H9 (cell line): ENCODE data around the gene FAM13A. TPM values are rescaled to one million over a fixed set of nuclear protein-coding genes. Genes with fewer than 3 reads are reported as not detected.

Experiments used
- DNase-seq: peaks from one replicate; pipeline ENCODE4 v3.0.0-alpha.2; 2017
- H2AFZ ChIP-seq: one replicate; pipeline ENCODE4 v1.6.1; 2013; ENCODE audit warnings: mild to moderate bottlenecking, low read length, control low read depth, moderate library complexity
- H2AK5ac ChIP-seq: 2 replicates; pipeline ENCODE4 v1.6.1; 2013; ENCODE audit warnings: low read length, control low read depth, mixed read lengths; ENCODE audit not compliant: insufficient read length
- H2BK120ac ChIP-seq: one replicate; pipeline ENCODE4 v1.6.1; 2013; ENCODE audit warnings: low read depth, mild to moderate bottlenecking, low read length, control low read depth, inconsistent platforms; ENCODE audit not compliant: poor library complexity, severe bottlenecking
- H2BK12ac ChIP-seq: 2 replicates; pipeline ENCODE4 v1.6.1; 2013; ENCODE audit warnings: low read length, control low read depth, mixed read lengths, low read depth; ENCODE audit not compliant: insufficient read length
- H2BK15ac ChIP-seq: 2 replicates; pipeline ENCODE4 v1.6.1; 2013; ENCODE audit warnings: low read depth, low read length, control low read depth
- H2BK20ac ChIP-seq: one replicate; pipeline ENCODE4 v1.6.1; 2013; ENCODE audit warnings: low read depth, mild to moderate bottlenecking, low read length, control low read depth, inconsistent platforms; ENCODE audit not compliant: poor library complexity, severe bottlenecking
- H2BK5ac ChIP-seq: 2 replicates; pipeline ENCODE4 v1.6.1; 2013; ENCODE audit warnings: low read length, control low read depth, mixed read lengths; ENCODE audit not compliant: insufficient read length
- H3K14ac ChIP-seq: 2 replicates; pipeline ENCODE4 v1.6.1; 2013; ENCODE audit warnings: low read length, control low read depth; ENCODE audit not compliant: insufficient read depth
- H3K18ac ChIP-seq: 2 replicates; pipeline ENCODE4 v1.6.1; 2013; ENCODE audit warnings: low read depth, mild to moderate bottlenecking, mixed read lengths, low read length, control low read depth; ENCODE audit not compliant: insufficient read length
- H3K23ac ChIP-seq: 2 replicates; pipeline ENCODE4 v1.6.1; 2013; ENCODE audit warnings: low read length, control low read depth, mixed read lengths, low read depth; ENCODE audit not compliant: insufficient read length
- H3K23me2 ChIP-seq: 2 replicates; pipeline ENCODE4 v1.6.1; 2013; ENCODE audit warnings: low read depth, mild to moderate bottlenecking, mixed read lengths, low read length, control low read depth; ENCODE audit not compliant: insufficient read length, poor library complexity, severe bottlenecking
- H3K27ac ChIP-seq: 2 replicates; pipeline ENCODE4 v1.5.1; 2013; ENCODE audit warnings: low read length, control low read depth, mixed read lengths, low read depth; ENCODE audit not compliant: insufficient read length
- H3K27me3 ChIP-seq: 2 replicates; pipeline ENCODE4 v1.6.1; 2013; ENCODE audit warnings: low read length, control low read depth, inconsistent platforms; ENCODE audit not compliant: insufficient read depth
- H3K4ac ChIP-seq: 2 replicates; pipeline ENCODE4 v1.6.1; 2013; ENCODE audit warnings: low read depth, mild to moderate bottlenecking, control low read depth, inconsistent platforms, low read length, moderate library complexity
- H3K4me1 ChIP-seq: 2 replicates; pipeline ENCODE4 v1.6.1; 2013; ENCODE audit warnings: low read length, control low read depth, inconsistent platforms; ENCODE audit not compliant: insufficient read depth
- H3K4me2 ChIP-seq: 2 replicates; pipeline ENCODE4 v1.6.1; 2013; ENCODE audit warnings: low read length, control low read depth, mixed read lengths; ENCODE audit not compliant: insufficient read length, insufficient read depth
- H3K56ac ChIP-seq: 2 replicates; pipeline ENCODE4 v1.6.1; 2013; ENCODE audit warnings: low read depth, mild to moderate bottlenecking, mixed read lengths, low read length, control low read depth; ENCODE audit not compliant: insufficient read length
- H3K79me1 ChIP-seq: 2 replicates; pipeline ENCODE4 v1.6.1; 2013; ENCODE audit warnings: low read depth, mild to moderate bottlenecking, moderate library complexity, low read length, control low read depth, inconsistent platforms; ENCODE audit not compliant: insufficient read depth, poor library complexity, severe bottlenecking
- H3K79me2 ChIP-seq: 2 replicates; pipeline ENCODE4 v1.6.1; 2013; ENCODE audit warnings: low read length, control low read depth, inconsistent platforms; ENCODE audit not compliant: insufficient read depth
- H3K9ac ChIP-seq: 2 replicates; pipeline ENCODE4 v1.6.1; 2013; ENCODE audit warnings: low read length, control low read depth, mixed read lengths; ENCODE audit not compliant: insufficient read length; ENCODE audit errors: extremely low read depth
- H3K9me3 ChIP-seq: one replicate; pipeline ENCODE4 v1.6.1; 2013; ENCODE audit warnings: low read depth, low read length, inconsistent platforms; ENCODE audit not compliant: control insufficient read depth
- H3T11ph ChIP-seq: one replicate; pipeline ENCODE4 v1.6.1; 2013; ENCODE audit warnings: mild to moderate bottlenecking, low read length, control low read depth, inconsistent platforms
- H4K20me1 ChIP-seq: one replicate; pipeline ENCODE4 v1.6.1; 2013; ENCODE audit not compliant: control insufficient read depth, insufficient read length, insufficient read depth
- H4K5ac ChIP-seq: 2 replicates; pipeline ENCODE4 v1.6.1; 2013; ENCODE audit warnings: low read depth, mild to moderate bottlenecking, mixed read lengths, low read length, control low read depth; ENCODE audit not compliant: insufficient read length
- H4K8ac ChIP-seq: replicated peaks from 2 replicates; pipeline ENCODE4 v1.6.1; 2013; ENCODE audit warnings: low read length, control low read depth, mixed read lengths, low read depth; ENCODE audit not compliant: insufficient read length
- H4K91ac ChIP-seq: 2 replicates; pipeline ENCODE4 v1.6.1; 2013; ENCODE audit warnings: low read depth, mild to moderate bottlenecking, moderate library complexity, mixed read lengths, low read length, control low read depth; ENCODE audit not compliant: insufficient read length
- H3K27ac Mint-ChIP-seq, 3 experiments: 2 replicates in 2 of 3; 3 replicates in 1 of 3; pipeline ENCODE4 v1.8.0; 2020 to 2021; ENCODE audit warnings: mixed read lengths in 3 of 3, mild to moderate bottlenecking in 1 of 3, moderate library complexity in 1 of 3
- H3K27me3 Mint-ChIP-seq: 2 replicates; pipeline ENCODE4 v1.8.0; 2021; ENCODE audit warnings: low read depth, mild to moderate bottlenecking, moderate library complexity, mixed read lengths
- H3K36me3 Mint-ChIP-seq, 3 experiments: 2 replicates in 2 of 3; 3 replicates in 1 of 3; pipeline ENCODE4 v1.8.0; 2020 to 2021; ENCODE audit warnings: low read depth in 3 of 3, mixed read lengths in 3 of 3; ENCODE audit not compliant: insufficient read depth in 1 of 3
- H3K4me1 Mint-ChIP-seq, 2 experiments: 2 replicates each; pipeline ENCODE4 v1.8.0; 2020; ENCODE audit warnings: mixed read lengths in 2 of 2
- H3K4me3 Mint-ChIP-seq, 2 experiments: 2 replicates in 1 of 2; 3 replicates in 1 of 2; pipeline ENCODE4 v1.8.0; 2020 to 2021; ENCODE audit warnings: mild to moderate bottlenecking in 2 of 2, mixed read lengths in 2 of 2, moderate library complexity in 1 of 2
- H3K9me3 Mint-ChIP-seq, 2 experiments: 2 replicates in 1 of 2; 3 replicates in 1 of 2; pipeline ENCODE4 v1.8.0; 2020; ENCODE audit warnings: mild to moderate bottlenecking in 2 of 2, mixed read lengths in 2 of 2, moderate library complexity in 1 of 2
- WGBS: extraction: QIAGEN DNeasy Blood & Tissue Kit; methylation state at CpG from one replicate; pipeline ENCODE4 v1.1.7; 2013; ENCODE audit warnings: missing lambda C conversion rate, low lambda C conversion rate, mixed read lengths; ENCODE audit not compliant: insufficient read length; ENCODE audit errors: extremely low coverage; 5-methylcytosine and 5-hydroxymethylcytosine counted together
- total RNA-seq: library from RNA; stranded (reverse); gene quantifications from 2 replicates; pipeline ENCODE4 v1.2.1, GENCODE V29; 2021
- TF ChIP-seq, protein P1 (sequence below): fragments of 200-600 bp; sonication (generic); conservative IDR thresholded peaks from 3 replicates; pipeline ENCODE4 v1.8.0; 2021; ENCODE audit warnings: antibody characterized with exemption, mild to moderate bottlenecking

The FAM13A gene
- total RNA-seq, 1 experiment from 2014 or later: 12.7 TPM

DNA sequence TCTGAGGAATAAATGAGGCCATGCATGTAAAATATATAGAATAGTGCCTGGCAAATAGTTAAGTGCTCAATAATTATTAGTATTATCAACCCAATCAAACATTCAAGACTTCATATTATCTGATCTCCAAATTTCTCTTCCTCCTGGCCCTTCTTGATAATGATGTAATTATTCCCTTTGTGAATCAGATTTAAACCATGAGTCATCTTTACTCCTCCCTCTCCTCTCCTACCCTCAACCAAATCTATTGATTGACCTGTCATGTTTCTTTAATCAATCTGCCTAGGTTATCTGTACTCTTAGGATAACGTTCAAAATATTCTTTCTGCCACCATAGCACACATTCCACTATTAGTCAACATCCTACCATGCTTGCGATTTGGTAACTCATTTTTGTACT, 229.5 kb downstream of the FAM13A start:
- no peak overlapping the region for H2BK5ac ChIP-seq
- H3K23ac ChIP-seq: no peak overlapping the region
- no CpG with 5 or more reads among the region's 2 CpGs for WGBS
- Mint-ChIP-seq H3K4me1 (peaks cover 12 to 17% of the 10 kb centered on the region in 2 experiments), H3K9me3 (no peaks in the 10 kb centered on the region), H3K36me3 (no peaks in the 10 kb centered on the region), H3K27me3 (no peaks in the 10 kb centered on the region), H3K4me3 (no peak overlapping the region), H3K27ac (no peak overlapping the region)
- H3K4me1 ChIP-seq: no peaks in the 10 kb centered on the region
- no peak overlapping the region for H2BK12ac ChIP-seq
- no peaks in the 10 kb centered on the region for H3K27me3 ChIP-seq
- H4K8ac ChIP-seq: no peak overlapping the region
- no peak overlapping the region for H3K18ac ChIP-seq
- H3K27ac ChIP-seq: no peak overlapping the region
- no peak overlapping the region for H3K4ac ChIP-seq
- H3K14ac ChIP-seq: no peak overlapping the region
- H2BK20ac ChIP-seq: no peak overlapping the region
- no peaks in the 10 kb centered on the region for H3K9me3 ChIP-seq
- H3K79me2 ChIP-seq: no peaks in the 10 kb centered on the region
- H2AK5ac ChIP-seq: no peak overlapping the region
- TF ChIP-seq, protein P1, sequence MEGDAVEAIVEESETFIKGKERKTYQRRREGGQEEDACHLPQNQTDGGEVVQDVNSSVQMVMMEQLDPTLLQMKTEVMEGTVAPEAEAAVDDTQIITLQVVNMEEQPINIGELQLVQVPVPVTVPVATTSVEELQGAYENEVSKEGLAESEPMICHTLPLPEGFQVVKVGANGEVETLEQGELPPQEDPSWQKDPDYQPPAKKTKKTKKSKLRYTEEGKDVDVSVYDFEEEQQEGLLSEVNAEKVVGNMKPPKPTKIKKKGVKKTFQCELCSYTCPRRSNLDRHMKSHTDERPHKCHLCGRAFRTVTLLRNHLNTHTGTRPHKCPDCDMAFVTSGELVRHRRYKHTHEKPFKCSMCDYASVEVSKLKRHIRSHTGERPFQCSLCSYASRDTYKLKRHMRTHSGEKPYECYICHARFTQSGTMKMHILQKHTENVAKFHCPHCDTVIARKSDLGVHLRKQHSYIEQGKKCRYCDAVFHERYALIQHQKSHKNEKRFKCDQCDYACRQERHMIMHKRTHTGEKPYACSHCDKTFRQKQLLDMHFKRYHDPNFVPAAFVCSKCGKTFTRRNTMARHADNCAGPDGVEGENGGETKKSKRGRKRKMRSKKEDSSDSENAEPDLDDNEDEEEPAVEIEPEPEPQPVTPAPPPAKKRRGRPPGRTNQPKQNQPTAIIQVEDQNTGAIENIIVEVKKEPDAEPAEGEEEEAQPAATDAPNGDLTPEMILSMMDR: no peak
- no peak overlapping the region for H2BK120ac ChIP-seq
- no peak overlapping the region for H2AFZ ChIP-seq
- H3K9ac ChIP-seq: no peak overlapping the region
- peaks cover 3% of the 10 kb centered on the region for H3K23me2 ChIP-seq
- DNase-seq: no peak
- no peak overlapping the region for H3K56ac ChIP-seq
- no peaks in the 10 kb centered on the region for H4K20me1 ChIP-seq
- no peak overlapping the region for H4K5ac ChIP-seq
- no peaks in the 10 kb centered on the region for H3K79me1 ChIP-seq
- no peak overlapping the region for H4K91ac ChIP-seq
- H2BK15ac ChIP-seq: no peak overlapping the region
- H3K4me2 ChIP-seq: no peak overlapping the region
- H3T11ph ChIP-seq: no peak overlapping the region
